ENCODE data around the gene BRPF1. TPM values are rescaled to one million over a fixed set of nuclear protein-coding genes. Genes with fewer than 3 reads are reported as not detected.

The BRPF1 gene
- total RNA-seq, 1 donor from 2014 or later = 15.0 TPM

DNA sequence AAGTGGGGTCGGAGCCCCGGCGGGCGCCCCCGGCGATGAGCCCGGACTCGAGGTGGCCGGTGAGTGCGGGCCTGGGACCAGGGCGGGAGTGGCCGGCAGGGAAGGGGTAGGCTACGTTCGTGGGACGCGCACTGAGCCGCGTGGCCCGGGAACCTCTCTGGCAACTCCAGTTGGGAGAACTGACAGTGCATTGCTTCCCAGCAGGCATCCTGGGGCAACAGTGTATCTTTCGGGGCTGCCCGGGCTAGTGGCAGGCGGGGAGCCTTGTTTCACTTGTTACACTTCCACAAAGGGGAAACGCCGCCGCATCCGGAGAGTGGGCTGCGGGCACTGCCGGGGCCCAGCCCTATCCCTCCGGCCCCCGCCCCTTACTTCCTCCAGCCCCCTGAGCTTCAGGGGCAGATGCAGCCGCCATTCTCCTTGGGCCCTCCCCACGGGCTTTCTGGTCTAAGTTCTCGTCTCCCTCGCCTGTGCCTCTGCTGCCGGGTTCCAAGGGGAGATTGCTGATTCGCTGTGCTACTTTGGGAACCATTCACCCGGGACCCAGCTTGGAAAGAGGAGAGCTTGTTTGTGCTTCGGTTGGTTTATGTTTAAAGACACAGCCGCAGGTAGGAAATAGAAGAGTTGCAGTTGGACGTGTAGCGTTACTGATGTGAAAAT lies 675 bp downstream of the BRPF1 start:
- DNase-seq = no peak

DNA sequence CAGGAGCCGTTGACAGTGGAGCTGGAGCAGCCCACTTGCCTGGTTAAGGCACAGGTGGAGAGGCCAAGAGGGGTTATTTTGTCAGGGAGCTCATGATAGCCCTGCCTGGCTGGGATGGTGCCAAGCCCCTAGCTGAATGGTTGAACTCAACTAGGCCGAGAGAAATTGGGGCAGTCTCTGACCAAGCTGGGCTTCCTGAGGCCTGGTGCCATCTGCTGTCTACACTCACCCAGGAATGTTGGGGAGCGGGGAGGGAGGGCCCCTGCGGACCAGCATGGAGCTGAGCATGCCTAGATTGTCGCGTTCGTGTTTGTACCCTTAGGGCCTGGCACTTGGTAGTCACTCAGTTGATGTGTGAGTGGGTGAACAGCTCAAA lies 1.2 kb downstream of the BRPF1 start:
- no peak for DNase-seq

DNA sequence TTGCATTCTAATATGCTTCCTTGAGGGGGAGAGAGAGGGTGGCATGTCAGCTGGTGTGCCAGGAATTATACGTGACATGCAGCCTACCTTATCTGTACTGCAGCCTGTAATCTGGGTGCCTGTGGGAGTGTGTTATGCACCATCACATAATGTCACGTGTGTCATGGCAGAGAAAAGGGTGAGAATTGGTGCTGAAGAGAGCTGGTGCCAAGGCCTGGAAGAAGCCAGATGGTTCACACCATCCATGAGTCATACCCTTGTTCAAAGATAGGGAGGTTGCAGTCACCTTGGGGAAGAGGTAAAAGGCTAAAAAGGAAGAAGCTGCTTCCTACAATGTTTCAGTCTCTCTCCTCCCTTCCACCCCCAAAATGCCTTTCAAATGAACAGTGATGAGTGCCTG lies 5.3 kb downstream of the BRPF1 start:
- DNase-seq = no peak

DNA sequence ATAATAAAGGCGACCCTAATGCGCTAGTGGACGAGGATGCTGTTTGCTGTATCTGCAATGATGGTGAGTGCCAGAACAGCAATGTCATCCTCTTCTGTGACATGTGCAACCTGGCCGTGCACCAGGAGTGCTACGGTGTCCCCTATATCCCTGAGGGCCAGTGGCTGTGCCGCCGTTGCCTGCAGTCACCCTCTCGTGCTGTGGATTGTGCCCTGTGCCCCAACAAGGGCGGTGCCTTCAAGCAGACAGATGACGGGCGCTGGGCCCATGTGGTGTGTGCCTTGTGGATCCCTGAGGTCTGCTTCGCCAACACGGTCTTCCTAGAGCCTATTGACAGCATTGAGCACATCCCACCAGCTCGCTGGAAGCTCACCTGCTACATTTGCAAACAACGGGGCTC lies 7.6 kb downstream of the BRPF1 start:
- no peak for DNase-seq

DNA sequence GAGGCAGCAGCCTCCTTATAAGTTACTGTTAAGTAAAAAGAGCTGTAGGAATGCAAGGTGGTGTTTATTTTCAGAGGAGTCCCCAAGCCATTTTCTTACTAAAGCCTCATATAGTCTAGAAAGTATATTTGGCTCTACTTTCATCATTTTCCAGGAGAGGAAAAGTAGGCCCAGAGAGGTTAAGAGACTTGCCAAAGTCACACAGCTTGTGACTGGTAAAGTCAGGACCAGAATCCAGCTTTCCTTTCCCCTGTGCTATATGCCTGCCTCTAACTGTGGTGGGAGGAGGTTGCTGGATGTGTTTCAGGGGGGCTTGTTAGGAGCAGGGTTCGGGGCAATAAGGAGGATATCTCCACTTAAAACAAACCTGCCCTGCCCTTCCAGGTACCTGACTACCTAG lies 11.0 kb downstream of the BRPF1 start:
- DNase-seq = no peak

DNA sequence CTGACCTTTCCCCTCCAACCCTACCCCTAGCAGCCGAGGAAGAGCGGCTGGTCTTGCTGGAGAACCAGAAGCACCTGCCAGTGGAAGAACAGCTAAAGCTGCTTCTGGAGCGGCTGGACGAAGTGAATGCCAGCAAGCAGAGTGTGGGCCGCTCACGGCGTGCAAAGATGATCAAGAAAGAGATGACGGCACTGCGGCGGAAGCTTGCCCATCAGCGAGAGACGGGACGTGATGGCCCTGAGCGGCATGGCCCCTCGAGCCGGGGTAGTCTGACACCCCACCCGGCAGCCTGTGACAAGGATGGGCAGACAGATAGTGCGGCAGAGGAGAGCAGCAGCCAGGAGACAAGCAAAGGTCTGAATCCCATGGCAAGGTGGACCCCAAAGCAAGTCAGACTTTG lies 12.0 kb downstream of the BRPF1 start:
- DNase-seq = no peak

DNA sequence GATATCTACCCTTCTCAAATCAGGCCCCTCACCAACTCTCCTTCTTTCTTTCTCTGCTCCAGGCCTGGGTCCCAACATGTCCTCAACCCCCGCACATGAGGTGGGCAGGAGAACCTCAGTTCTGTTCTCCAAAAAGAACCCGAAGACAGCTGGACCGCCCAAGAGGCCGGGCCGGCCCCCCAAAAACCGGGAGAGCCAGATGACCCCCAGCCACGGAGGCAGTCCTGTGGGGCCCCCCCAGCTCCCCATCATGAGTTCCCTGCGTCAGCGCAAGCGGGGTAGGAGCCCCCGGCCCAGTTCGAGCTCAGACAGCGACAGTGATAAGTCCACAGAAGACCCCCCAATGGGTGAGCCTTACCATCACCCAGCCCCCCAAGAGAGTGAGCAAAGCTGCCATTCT lies 12.6 kb downstream of the BRPF1 start:
- no peak for DNase-seq

- no peak for DNase-seq
These were observed 14.0 kb downstream of the BRPF1 start for GRCh38 chr3:9745521-9745920.

DNA sequence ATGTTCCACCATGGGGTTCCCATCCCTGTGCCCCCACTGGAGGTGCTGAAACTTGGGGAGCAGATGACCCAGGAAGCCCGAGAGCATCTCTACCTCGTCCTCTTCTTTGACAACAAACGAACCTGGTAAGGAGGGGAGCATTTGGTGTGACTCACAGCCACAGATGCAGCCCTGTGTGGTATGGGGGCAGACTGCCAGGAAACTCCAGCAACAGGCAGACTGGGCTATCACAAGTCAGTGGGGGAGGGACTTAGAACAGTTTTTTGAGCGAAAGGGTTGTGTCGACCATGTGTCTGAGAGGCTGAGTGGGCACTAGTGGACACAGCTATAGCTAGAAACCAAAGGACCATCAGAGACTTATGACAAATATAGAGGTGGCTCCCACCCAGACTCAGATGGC lies 14.8 kb downstream of the BRPF1 start:
- no peak for DNase-seq

- DNase-seq = no peak
These were observed 15.7 kb downstream of the BRPF1 start for GRCh38 chr3:9747267-9747666.

DNA sequence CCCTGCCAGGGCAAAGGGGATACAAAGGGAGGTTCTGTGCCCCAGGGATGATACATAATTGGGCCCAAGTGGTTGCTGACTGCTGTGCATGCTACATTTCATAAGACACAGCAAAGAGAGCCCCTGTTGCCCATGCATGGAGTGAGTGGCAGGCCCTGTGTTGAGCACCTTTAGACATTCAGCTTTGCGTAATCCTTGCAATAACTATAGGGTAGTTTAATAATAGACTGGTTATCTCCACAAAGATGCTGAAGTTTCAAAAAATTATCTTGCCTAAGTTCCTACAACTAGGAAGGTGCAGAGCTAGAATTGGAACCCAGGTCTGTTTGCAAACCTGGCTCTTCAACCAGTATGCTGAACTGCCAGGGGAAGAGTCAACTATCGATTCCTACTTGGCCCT lies 16.5 kb downstream of the BRPF1 start:
- DNase-seq = no peak

DNA sequence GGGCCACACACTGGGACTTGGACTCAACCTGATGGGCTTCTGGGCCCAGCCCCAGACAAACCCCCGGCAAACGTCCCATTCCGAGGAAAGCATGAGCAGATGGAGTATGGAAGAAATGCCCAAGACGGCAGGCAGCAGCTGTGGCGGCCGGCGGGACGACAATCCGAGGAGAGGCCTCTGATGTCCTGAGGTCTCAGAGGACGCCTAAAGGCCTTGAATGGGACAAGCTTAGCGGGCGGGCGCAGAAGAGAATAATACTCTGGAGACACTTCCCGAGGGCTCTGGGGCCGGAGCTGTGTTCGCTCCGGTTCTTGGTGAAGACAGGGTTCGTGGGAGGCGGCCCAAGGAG lies 17.7 kb downstream of the BRPF1 start:
- DNase-seq = no peak

DNA sequence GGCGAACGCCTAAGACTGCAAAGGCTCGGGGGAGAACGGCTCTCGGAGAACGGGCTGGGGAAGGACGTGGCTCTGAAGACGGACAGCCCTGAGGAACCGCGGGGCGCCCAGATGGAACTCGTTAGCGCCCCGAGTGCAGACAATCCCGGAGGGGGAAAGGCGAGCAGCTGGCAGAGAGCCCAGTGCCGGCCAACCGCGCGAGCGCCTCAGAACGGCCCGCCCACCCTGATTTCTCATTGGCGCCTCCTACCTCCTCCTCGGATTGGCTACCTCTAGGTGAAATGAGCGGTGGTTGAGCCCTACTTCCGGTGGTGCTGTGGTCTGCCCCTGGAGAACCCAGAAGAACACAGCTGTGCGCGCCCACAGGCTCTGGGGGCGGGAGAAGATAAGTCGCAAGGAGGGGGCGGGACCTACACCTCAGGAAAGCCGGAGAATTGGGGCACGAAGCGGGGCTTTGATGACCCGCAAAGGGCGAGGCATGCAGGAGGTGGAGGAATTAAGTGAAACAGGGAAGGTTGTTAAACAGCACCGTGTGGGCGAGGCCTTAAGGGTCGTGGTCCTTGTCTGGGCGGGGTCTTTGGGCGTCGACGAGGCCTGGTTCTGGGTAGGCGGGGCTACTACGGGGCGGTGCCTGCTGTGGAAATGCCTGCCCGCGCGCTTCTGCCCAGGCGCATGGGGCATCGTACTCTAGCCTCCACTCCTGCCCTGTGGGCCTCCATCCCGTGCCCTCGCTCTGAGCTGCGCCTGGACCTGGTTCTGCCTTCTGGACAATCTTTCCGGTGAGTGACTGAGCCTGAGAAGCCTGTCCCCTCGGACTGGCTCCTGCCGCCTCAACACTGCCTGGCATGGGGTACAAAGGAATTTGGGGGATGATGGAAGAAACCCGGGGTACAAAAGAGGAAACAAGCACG lies 18.4 kb downstream of the BRPF1 start, which contains the start of gene OGG1:
Gene OGG1, plus strand, starts transcription at position 308 of the 911 bp plus-strand sequence. Its CDS starts 335 bp downstream, at position 643.
- DNase-seq = peak; percentile 99

- no peak for DNase-seq
These were observed 19.2 kb downstream of the BRPF1 start for GRCh38 chr3:9750556-9751411.

DNA sequence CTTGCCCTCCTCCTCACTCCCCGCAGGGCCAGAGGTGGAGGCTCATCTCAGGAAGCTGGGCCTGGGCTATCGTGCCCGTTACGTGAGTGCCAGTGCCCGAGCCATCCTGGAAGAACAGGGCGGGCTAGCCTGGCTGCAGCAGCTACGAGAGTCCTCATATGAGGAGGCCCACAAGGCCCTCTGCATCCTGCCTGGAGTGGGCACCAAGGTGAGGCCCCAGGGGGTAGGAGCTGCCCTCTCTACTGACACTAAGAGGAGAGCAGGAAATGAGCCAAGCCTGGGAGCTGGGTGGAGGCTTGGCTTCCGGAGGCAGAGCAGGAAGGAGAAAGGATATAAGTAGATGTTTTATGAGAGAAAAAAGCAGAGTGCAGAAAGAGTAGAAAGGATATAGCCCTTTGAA lies 23.1 kb downstream of the BRPF1 start:
- no peak for DNase-seq

- no peak for DNase-seq
These were observed 25.9 kb downstream of the BRPF1 start for GRCh38 chr3:9757427-9757826.

GRCh38 chr3:9760779-9761505 lies 29.4 kb downstream of the BRPF1 start:
- no peak for DNase-seq

GRCh38 chr3:9761919-9762318 lies 30.4 kb downstream of the BRPF1 start:
- no peak for DNase-seq

- DNase-seq = no peak
These were observed 31.3 kb downstream of the BRPF1 start for GRCh38 chr3:9762871-9763270.

DNA sequence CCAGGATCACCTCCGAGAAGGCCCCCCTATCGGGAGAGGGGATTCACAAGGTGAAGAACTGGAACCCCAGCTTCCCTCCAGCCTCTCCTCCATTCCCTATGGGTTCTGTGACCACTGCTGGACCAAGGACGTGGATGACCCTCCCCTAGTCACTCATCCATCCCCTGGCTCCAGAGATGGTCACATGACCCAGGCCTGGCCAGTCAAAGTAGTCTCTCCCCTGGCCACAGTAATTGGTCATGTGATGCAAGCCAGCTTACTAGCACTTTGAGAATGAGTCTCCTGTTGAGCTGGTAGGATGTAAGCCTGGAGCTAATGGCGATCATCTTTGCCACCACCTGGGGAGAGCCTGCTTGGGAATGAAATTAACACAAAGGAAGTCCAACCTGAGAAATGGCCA lies 34.3 kb downstream of the BRPF1 start:
- DNase-seq = no peak

DNA sequence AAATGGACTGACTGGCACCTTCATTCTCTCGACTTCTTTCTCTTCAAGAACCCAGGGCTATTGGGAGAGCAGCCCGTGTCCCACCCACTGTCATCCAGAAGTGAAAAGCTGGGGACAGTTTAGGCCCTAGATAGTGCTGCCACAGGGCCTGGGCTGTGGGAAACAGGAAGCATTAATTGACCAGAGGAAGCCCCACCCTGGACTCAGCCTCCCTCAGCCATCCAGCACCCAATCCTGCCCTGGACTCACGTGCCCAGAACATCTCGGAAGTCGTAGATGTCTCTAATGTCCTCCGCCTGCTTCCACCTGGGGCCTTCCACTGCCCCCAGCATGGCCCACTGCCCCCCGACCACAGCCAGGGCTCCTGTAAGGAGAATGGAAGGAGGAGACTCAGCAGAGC lies 35.9 kb downstream of the BRPF1 start:
- no peak for DNase-seq

GRCh38 chr3:9768141-9768775 lies 36.7 kb downstream of the BRPF1 start:
- no peak for DNase-seq
